WTC11 (cell line): ENCODE results near the gene MCF2L2. TPM values are rescaled to one million over a fixed set of nuclear protein-coding genes. Genes with fewer than 3 reads are reported as not detected.

Experiments used
- ATAC-seq: fragments of 200-7000 bp; cut with Tn5 transposase; 2 replicates; pipeline ENCODE4 v1.10.0; 2021; ENCODE audit warnings: mild to moderate bottlenecking, moderate library complexity
- CTCF ChIA-PET: fragments of 300-600 bp; sonication (Branson Sonifier 250); formaldehyde crosslinking; loops from one replicate; lab custom pipeline; 2021; ENCODE audit warnings: antibody characterized with exemption; lab: Charles Lee
- POLR2A ChIA-PET: fragments of 350-600 bp; sonication (Branson Sonifier 250); formaldehyde crosslinking; loops from one replicate; lab custom pipeline; 2021; ENCODE audit warnings: antibody characterized with exemption; lab: Charles Lee
- DNase-seq: peaks from one replicate; pipeline ENCODE4 v3.0.0; 2021; ENCODE audit warnings: low spot score
- H3K27ac Mint-ChIP-seq: 2 replicates; pipeline ENCODE4 v1.8.0; 2021; ENCODE audit warnings: mixed read lengths
- H3K27me3 Mint-ChIP-seq: 2 replicates; pipeline ENCODE4 v1.8.0; 2021; ENCODE audit warnings: low read depth, mild to moderate bottlenecking, moderate library complexity, mixed read lengths
- H3K36me3 Mint-ChIP-seq: 2 replicates; pipeline ENCODE4 v1.8.0; 2021; ENCODE audit warnings: mixed read lengths
- H3K4me1 Mint-ChIP-seq: 2 replicates; pipeline ENCODE4 v1.8.0; 2022; ENCODE audit warnings: mixed read lengths
- H3K4me3 Mint-ChIP-seq: 2 replicates; pipeline ENCODE4 v1.8.0; 2021; ENCODE audit warnings: mild to moderate bottlenecking, moderate library complexity, mixed read lengths
- H3K9me3 Mint-ChIP-seq: 2 replicates; pipeline ENCODE4 v1.8.0; 2021; ENCODE audit warnings: mixed read lengths
- CDX4 ChIP-seq: fragments of 250-450 bp; sonication (Bioruptor Pico); IDR thresholded peaks from 2 replicates; pipeline ENCODE4 v1.9.0; 2021; ENCODE audit warnings: moderate library complexity, mild to moderate bottlenecking, inconsistent platforms, borderline replicate concordance
- CREM ChIP-seq: sonication (generic); formaldehyde crosslinking; IDR thresholded peaks from 2 replicates; pipeline ENCODE4 v1.8.1; 2022; ENCODE audit warnings: mild to moderate bottlenecking, missing genetic modification reagents, moderate library complexity
- CTCF ChIP-seq: fragments of 200-600 bp; IDR thresholded peaks from 2 replicates; pipeline ENCODE4 v1.8.0; 2022; ENCODE audit warnings: antibody characterized with exemption
- ERG ChIP-seq: fragments of 250-450 bp; sonication (Bioruptor Pico); IDR thresholded peaks from 2 replicates; pipeline ENCODE4 v1.8.0; 2021; ENCODE audit warnings: mild to moderate bottlenecking
- HMGA2 ChIP-seq: fragments of 250-450 bp; sonication (Bioruptor Pico); IDR thresholded peaks from 2 replicates; pipeline ENCODE4 v1.4.0; 2021; ENCODE audit warnings: mild to moderate bottlenecking, moderate library complexity
- HMGXB4 ChIP-seq: sonication (generic); formaldehyde crosslinking; IDR thresholded peaks from 2 replicates; pipeline ENCODE4 v1.8.1; 2023; ENCODE audit warnings: mild to moderate bottlenecking, moderate library complexity, missing genetic modification reagents
- MAX ChIP-seq: sonication (generic); formaldehyde crosslinking; IDR thresholded peaks from 2 replicates; pipeline ENCODE4 v1.8.0; 2022; ENCODE audit warnings: mild to moderate bottlenecking, missing genetic modification reagents
- NR2C2 ChIP-seq: sonication (generic); formaldehyde crosslinking; IDR thresholded peaks from 2 replicates; pipeline ENCODE4 v1.8.0; 2022; ENCODE audit warnings: mild to moderate bottlenecking, missing genetic modification reagents
- PRDM15 ChIP-seq: sonication (generic); formaldehyde crosslinking; IDR thresholded peaks from 2 replicates; pipeline ENCODE4 v1.8.0; 2022; ENCODE audit warnings: missing genetic modification reagents
- PRRX2 ChIP-seq: fragments of 250-450 bp; sonication (Bioruptor Pico); IDR thresholded peaks from 2 replicates; pipeline ENCODE4 v1.8.0; 2021; ENCODE audit warnings: mild to moderate bottlenecking
- RORB ChIP-seq: fragments of 250-450 bp; sonication (Bioruptor Pico); IDR thresholded peaks from 2 replicates; pipeline ENCODE4 v1.9.0; 2021; ENCODE audit warnings: mild to moderate bottlenecking
- SMAD3 ChIP-seq: sonication (generic); formaldehyde crosslinking; IDR thresholded peaks from 2 replicates; pipeline ENCODE4 v1.8.0; 2022; ENCODE audit warnings: missing genetic modification reagents, mild to moderate bottlenecking, borderline replicate concordance
- SP1 ChIP-seq: sonication (generic); formaldehyde crosslinking; conservative IDR thresholded peaks from 2 replicates; pipeline ENCODE4 v1.8.1; 2022; ENCODE audit warnings: missing genetic modification reagents
- USF1 ChIP-seq: sonication (generic); formaldehyde crosslinking; IDR thresholded peaks from 2 replicates; pipeline ENCODE4 v1.8.0; 2022; ENCODE audit warnings: mild to moderate bottlenecking, missing genetic modification reagents
- USF2 ChIP-seq: sonication (generic); formaldehyde crosslinking; IDR thresholded peaks from 2 replicates; pipeline ENCODE4 v1.8.1; 2023; ENCODE audit warnings: mild to moderate bottlenecking, missing genetic modification reagents, moderate library complexity
- ZNF396 ChIP-seq: fragments of 250-450 bp; sonication (Bioruptor Pico); IDR thresholded peaks from 2 replicates; pipeline ENCODE4 v1.8.0; 2021; ENCODE audit warnings: mild to moderate bottlenecking, moderate library complexity, borderline replicate concordance
- ZNF532 ChIP-seq: fragments of 250-450 bp; sonication (Bioruptor Pico); IDR thresholded peaks from 2 replicates; pipeline ENCODE4 v1.9.0; 2021; ENCODE audit warnings: mild to moderate bottlenecking, borderline replicate concordance
- total RNA-seq: library from RNA; stranded (reverse); gene quantifications from 3 replicates; pipeline ENCODE4 v1.2.3, GENCODE V29; 2021

The MCF2L2 gene
- total RNA-seq, 1 experiment from 2014 or later, result 7.5 TPM

- CTCF ChIA-PET, result no interaction called here
- no peak for ATAC-seq
- H3K4me3 Mint-ChIP-seq, result no peak overlapping the region
Measured at GRCh38 chr3:183307749-183308148, 120.7 kb downstream of the MCF2L2 start.

More at GRCh38 chr3:183307749-183308148, 120.7 kb downstream of the MCF2L2 start:
- Mint-ChIP-seq H3K9me3 (no peaks in the 10 kb centered on the region), H3K27me3 (no peaks in the 10 kb centered on the region), H3K27ac (no peak overlapping the region), H3K4me1 (no peaks in the 10 kb centered on the region), H3K36me3 (peaks cover 12% of the 10 kb centered on the region; the same call in 1 of the 2 replicates)
- POLR2A ChIA-PET, result interaction anchor here (1.0 kb wide), 1 partner anchor 9 kb away, joined by 3 read pairs; no protein-coding TSS in a partner anchor
- no peak for DNase-seq
- TF ChIP-seq CREM (CRISPR knock-in tag) (no peak), NR2C2 (CRISPR knock-in tag) (no peak), CDX4 (no peak), HMGXB4 (CRISPR knock-in tag) (no peak), ZNF532 (CRISPR knock-in tag) (no peak), MAX (no peak), PRDM15 (CRISPR knock-in tag) (no peak), HMGA2 (CRISPR knock-in tag) (no peak), ERG (no peak), PRRX2 (CRISPR knock-in tag) (no peak), USF2 (CRISPR knock-in tag) (no peak), SP1 (no peak), RORB (no peak), USF1 (no peak), SMAD3 (CRISPR knock-in tag) (no peak), ZNF396 (no peak), CTCF (no peak)
- TF ChIP-seq, all 79 proteins: peak for 0
